GM23248 (cell line): ENCODE measurements around the gene FOXN3.

Experiments
- EZH2 ChIP-seq: fragments of 200-600 bp; sonication (generic); IDR thresholded peaks from 2 replicates; pipeline ENCODE4 v1.6.1; 2018; ENCODE audit warnings: antibody characterized with exemption, mild to moderate bottlenecking; ENCODE audit not compliant: insufficient read depth, poor library complexity, severe bottlenecking
- EZH2phosphoT487 ChIP-seq: fragments of 200-600 bp; sonication (generic); IDR thresholded peaks from 2 replicates; pipeline ENCODE4 v1.6.1; 2018; ENCODE audit warnings: antibody characterized with exemption, moderate library complexity, mild to moderate bottlenecking, low read depth; ENCODE audit not compliant: insufficient read depth

- TF ChIP-seq EZH2phosphoT487 (no peak), EZH2 (no peak)
Observed at GRCh38 chr14:89442280-89442679, 25.2 kb upstream of the FOXN3 start.
